Measurements from ENCODE around the gene DSTN.

The DSTN gene

GRCh38 chr20:17615645-17616479 is 46.0 kb downstream of the DSTN start:
- Histone ChIP-seq H3K9ac (ENCODE audit: low read depth, low read length) (no peak overlapping the region), H3K36me3 (ENCODE audit: insufficient read depth, low read length) (peaks cover 9% of the 10 kb centered on the region), H3K4me1 (ENCODE audit: insufficient read depth, low read length) (no peaks in the 10 kb centered on the region; the same call in 1 of the 2 replicates), H3K9me3 (ENCODE audit: control insufficient read depth, insufficient read depth, low read length) (no peaks in the 10 kb centered on the region)

GRCh38 chr20:17616480-17617211 is 46.8 kb downstream of the DSTN start:
- Histone ChIP-seq H3K4me1 (ENCODE audit: insufficient read depth, low read length) (no peaks in the 10 kb centered on the region; the same call in 1 of the 2 replicates), H3K36me3 (ENCODE audit: insufficient read depth, low read length) (peaks cover 9% of the 10 kb centered on the region), H3K9ac (ENCODE audit: low read depth, low read length) (no peak overlapping the region), H3K9me3 (ENCODE audit: control insufficient read depth, insufficient read depth, low read length) (no peaks in the 10 kb centered on the region)

- H3K9ac ChIP-seq (ENCODE audit: low read depth, low read length): no peak overlapping the region
- H3K36me3 ChIP-seq (ENCODE audit: insufficient read depth, low read length): peaks cover 9% of the 10 kb centered on the region
- H3K4me1 ChIP-seq (ENCODE audit: insufficient read depth, low read length): no peaks in the 10 kb centered on the region
- no peaks in the 10 kb centered on the region for H3K9me3 ChIP-seq (ENCODE audit: control insufficient read depth, insufficient read depth, low read length)
Observed at GRCh38 chr20:17617212-17617867, 47.5 kb downstream of the DSTN start.

- Histone ChIP-seq H3K9ac (ENCODE audit: low read depth, low read length) (no peak overlapping the region), H3K36me3 (ENCODE audit: insufficient read depth, low read length) (peaks cover 9% of the 10 kb centered on the region)
Observed at GRCh38 chr20:17617868-17618672, 48.2 kb downstream of the DSTN start.

GRCh38 chr20:17618673-17619013 is 48.8 kb downstream of the DSTN start:
- Histone ChIP-seq H3K9ac (ENCODE audit: low read depth, low read length) (no peak overlapping the region), H3K9me3 (ENCODE audit: control insufficient read depth, insufficient read depth, low read length) (no peaks in the 10 kb centered on the region), H3K4me1 (ENCODE audit: insufficient read depth, low read length) (no peaks in the 10 kb centered on the region), H3K36me3 (ENCODE audit: insufficient read depth, low read length) (peaks cover 9% of the 10 kb centered on the region)

More at GRCh38 chr20:17617868-17618672, 48.2 kb downstream of the DSTN start:
- no peaks in the 10 kb centered on the region for H3K9me3 ChIP-seq (ENCODE audit: control insufficient read depth, insufficient read depth, low read length)
- H3K4me1 ChIP-seq (ENCODE audit: insufficient read depth, low read length): no peaks in the 10 kb centered on the region

- Histone ChIP-seq H3K4me1 (ENCODE audit: insufficient read depth, low read length) (no peaks in the 10 kb centered on the region), H3K9me3 (ENCODE audit: control insufficient read depth, insufficient read depth, low read length) (no peaks in the 10 kb centered on the region), H3K36me3 (ENCODE audit: insufficient read depth, low read length) (peaks cover 9% of the 10 kb centered on the region), H3K9ac (ENCODE audit: low read depth, low read length) (no peak overlapping the region)
Observed at GRCh38 chr20:17619351-17620093, 49.6 kb downstream of the DSTN start.

GRCh38 chr20:17620371-17621228 is 50.7 kb downstream of the DSTN start:
- Histone ChIP-seq H3K4me1 (ENCODE audit: insufficient read depth, low read length) (no peaks in the 10 kb centered on the region), H3K9me3 (ENCODE audit: control insufficient read depth, insufficient read depth, low read length) (no peaks in the 10 kb centered on the region), H3K36me3 (ENCODE audit: insufficient read depth, low read length) (peaks cover 9% of the 10 kb centered on the region), H3K9ac (ENCODE audit: low read depth, low read length) (no peak overlapping the region)

- no peaks in the 10 kb centered on the region for H3K9me3 ChIP-seq (ENCODE audit: control insufficient read depth, insufficient read depth, low read length)
- H3K4me1 ChIP-seq (ENCODE audit: insufficient read depth, low read length): no peaks in the 10 kb centered on the region
- no peak overlapping the region for H3K9ac ChIP-seq (ENCODE audit: low read depth, low read length)
- H3K36me3 ChIP-seq (ENCODE audit: insufficient read depth, low read length): peaks cover 9% of the 10 kb centered on the region
Observed at GRCh38 chr20:17621229-17621968, 51.5 kb downstream of the DSTN start.

- Histone ChIP-seq H3K9ac (ENCODE audit: low read depth, low read length) (no peak overlapping the region), H3K36me3 (ENCODE audit: insufficient read depth, low read length) (peaks cover 5% of the 10 kb centered on the region), H3K4me1 (ENCODE audit: insufficient read depth, low read length) (no peaks in the 10 kb centered on the region), H3K9me3 (ENCODE audit: control insufficient read depth, insufficient read depth, low read length) (no peaks in the 10 kb centered on the region)
Observed at GRCh38 chr20:17622086-17622850, 52.4 kb downstream of the DSTN start.

GRCh38 chr20:17622851-17623508 is 53.1 kb downstream of the DSTN start:
- Histone ChIP-seq H3K4me1 (ENCODE audit: insufficient read depth, low read length) (no peaks in the 10 kb centered on the region), H3K9me3 (ENCODE audit: control insufficient read depth, insufficient read depth, low read length) (no peaks in the 10 kb centered on the region), H3K36me3 (ENCODE audit: insufficient read depth, low read length) (peaks cover 6% of the 10 kb centered on the region; the same call in 1 of the 2 replicates), H3K9ac (ENCODE audit: low read depth, low read length) (no peak overlapping the region)

GRCh38 chr20:17624070-17624469 is 54.2 kb downstream of the DSTN start:
- Histone ChIP-seq H3K9me3 (ENCODE audit: control insufficient read depth, insufficient read depth, low read length) (no peaks in the 10 kb centered on the region), H3K36me3 (ENCODE audit: insufficient read depth, low read length) (peaks cover 5% of the 10 kb centered on the region; the same call in 1 of the 2 replicates), H3K9ac (ENCODE audit: low read depth, low read length) (no peak overlapping the region), H3K4me1 (ENCODE audit: insufficient read depth, low read length) (no peaks in the 10 kb centered on the region)
